CD4-positive, alpha-beta T cell (primary cell): ENCODE data around the gene SNAPC4. TPM values are rescaled to one million over a fixed set of nuclear protein-coding genes. Genes with fewer than 3 reads are reported as not detected.

Experiments used
- ATAC-seq: fragments of 200-7000 bp; cut with Tn5 transposase; one replicate; pipeline ENCODE4 v1.10.0; 2022; ENCODE audit warnings: mild to moderate bottlenecking; ENCODE audit not compliant: poor library complexity
- CTCF ChIA-PET: fragments of 350-600 bp; sonication (Branson Sonifier 250); formaldehyde crosslinking; loops from one replicate; lab custom pipeline; 2021; ENCODE audit warnings: antibody characterized with exemption, inconsistent platforms; lab: Charles Lee
- POLR2A ChIA-PET: fragments of 350-600 bp; sonication (Branson Sonifier 250); formaldehyde crosslinking; loops from one replicate; lab custom pipeline; 2021; ENCODE audit warnings: antibody characterized with exemption, inconsistent platforms; lab: Charles Lee
- DNase-seq, 14 experiments: peaks; one replicate each; pipeline ENCODE4 v3.0.0-alpha.2; 2013 to 2020; ENCODE audit warnings: mixed read lengths in 2 of 14
- H3K27ac ChIP-seq, 2 donors: one replicate each; pipeline versions ENCODE4 v1.5.1 to v1.7.0; 2013; ENCODE audit warnings: low read length in 2 of 2, low read depth in 1 of 2, mild to moderate bottlenecking in 1 of 2
- H3K27me3 ChIP-seq, 2 experiments: 1 replicate in 1 of 2; 2 replicates in 1 of 2; pipeline versions ENCODE4 v1.6.1 to v1.7.0; 2013; ENCODE audit warnings: low read length in 2 of 2, control low read depth in 1 of 2, mild to moderate bottlenecking in 1 of 2, moderate library complexity in 1 of 2; ENCODE audit not compliant: insufficient read depth in 2 of 2, control insufficient read depth in 1 of 2
- H3K36me3 ChIP-seq: one replicate; pipeline ENCODE4 v1.6.1; 2013; ENCODE audit warnings: low read length, control low read depth; ENCODE audit not compliant: insufficient read depth
- H3K4me1 ChIP-seq: one replicate; pipeline ENCODE4 v1.6.1; 2013; ENCODE audit warnings: low read length, control low read depth; ENCODE audit not compliant: insufficient read depth
- H3K4me3 ChIP-seq: one replicate; pipeline ENCODE4 v1.5.1; 2013; ENCODE audit warnings: mild to moderate bottlenecking, low read length, moderate library complexity
- H3K9me3 ChIP-seq, 2 experiments: 1 replicate in 1 of 2; 2 replicates in 1 of 2; pipeline versions ENCODE4 v1.6.1 to v1.7.0; 2013; ENCODE audit warnings: low read length in 2 of 2, mild to moderate bottlenecking in 2 of 2, control low read depth in 1 of 2, moderate library complexity in 1 of 2; ENCODE audit not compliant: control insufficient read depth in 1 of 2, insufficient read depth in 1 of 2
- H3K27ac Mint-ChIP-seq: one replicate; pipeline ENCODE4 v1.8.0; 2020; ENCODE audit warnings: mixed read lengths
- H3K27me3 Mint-ChIP-seq: one replicate; pipeline ENCODE4 v1.8.0; 2021; ENCODE audit warnings: mixed read lengths
- H3K36me3 Mint-ChIP-seq: one replicate; pipeline ENCODE4 v1.8.0; 2021; ENCODE audit warnings: low read depth, mixed read lengths
- H3K4me1 Mint-ChIP-seq: one replicate; pipeline ENCODE4 v1.8.0; 2021; ENCODE audit warnings: low read depth, mixed read lengths
- H3K4me3 Mint-ChIP-seq: one replicate; pipeline ENCODE4 v1.8.0; 2020; ENCODE audit warnings: mild to moderate bottlenecking, mixed read lengths
- H3K9me3 Mint-ChIP-seq: one replicate; pipeline ENCODE4 v1.8.0; 2020; ENCODE audit warnings: mixed read lengths
- intact Hi-C, 2 experiments: fragments of 100-400 bp; cut with DNase I in 1 of 2; cut with micrococcal nuclease in 1 of 2; formaldehyde crosslinking; loops; one replicate each; pipeline versions ENCODE4 v1.15.1 to v1.9.0; 2023 to 2025; cut with DNase I, micrococcal nuclease
- total RNA-seq, 174 experiments: library from RNA in 2 of 174; stranded (reverse) in 2 of 174; gene quantifications; one replicate each; pipeline ENCODE4 v1.2.3 and lab custom pipeline; 2021 to 2026
- TF ChIP-seq, protein P1 (sequence below): fragments of 200-600 bp; IDR thresholded peaks from one replicate; pipeline ENCODE4 v1.8.0; 2022; ENCODE audit warnings: antibody characterized with exemption, mild to moderate bottlenecking

The SNAPC4 gene
- total RNA-seq, 2 experiments from 2014 or later, result 7.7 to 8.0 TPM

DNA sequence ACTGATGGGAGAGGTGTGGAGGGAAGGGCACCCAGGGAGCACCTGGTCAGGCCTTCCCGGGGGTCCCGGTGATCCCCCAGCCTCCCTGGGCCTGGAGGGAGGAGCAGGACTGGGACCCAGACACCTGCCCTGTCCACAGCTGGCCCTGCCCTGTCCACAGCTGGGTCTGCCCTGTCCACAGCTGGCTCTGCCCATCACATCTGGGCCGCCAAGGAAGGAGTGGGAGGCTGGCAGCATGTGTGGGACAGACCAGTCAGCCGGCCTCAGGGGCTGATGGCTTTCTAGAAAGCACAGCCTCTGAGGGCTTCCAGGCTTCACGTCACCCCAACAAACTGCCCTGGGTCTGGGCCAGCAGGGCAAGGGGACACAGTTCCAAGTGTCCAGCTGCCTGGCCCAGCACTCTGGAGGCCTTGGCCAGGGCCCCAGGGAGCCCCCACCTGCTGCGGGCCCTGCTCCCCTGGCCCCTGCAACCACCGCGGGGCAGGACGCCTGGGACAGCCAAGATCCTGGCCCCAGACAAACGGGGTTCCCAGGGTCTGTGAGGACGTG, 48.6 kb downstream of the SNAPC4 start:
- Histone ChIP-seq H3K27me3 (no peaks in the 10 kb centered on the region), H3K36me3 (no peaks in the 10 kb centered on the region), H3K4me1 (no peaks in the 10 kb centered on the region), H3K9me3 (no peaks in the 10 kb centered on the region), H3K4me3 (no peak overlapping the region), H3K27ac (no peak overlapping the region)
- Mint-ChIP-seq H3K36me3 (no peaks in the 10 kb centered on the region), H3K4me3 (no peak overlapping the region), H3K9me3 (no peaks in the 10 kb centered on the region), H3K27ac (no peak overlapping the region), H3K4me1 (no peaks in the 10 kb centered on the region), H3K27me3 (no peaks in the 10 kb centered on the region)
- intact Hi-C loops, result no loop called here
- TF ChIP-seq, protein P1, sequence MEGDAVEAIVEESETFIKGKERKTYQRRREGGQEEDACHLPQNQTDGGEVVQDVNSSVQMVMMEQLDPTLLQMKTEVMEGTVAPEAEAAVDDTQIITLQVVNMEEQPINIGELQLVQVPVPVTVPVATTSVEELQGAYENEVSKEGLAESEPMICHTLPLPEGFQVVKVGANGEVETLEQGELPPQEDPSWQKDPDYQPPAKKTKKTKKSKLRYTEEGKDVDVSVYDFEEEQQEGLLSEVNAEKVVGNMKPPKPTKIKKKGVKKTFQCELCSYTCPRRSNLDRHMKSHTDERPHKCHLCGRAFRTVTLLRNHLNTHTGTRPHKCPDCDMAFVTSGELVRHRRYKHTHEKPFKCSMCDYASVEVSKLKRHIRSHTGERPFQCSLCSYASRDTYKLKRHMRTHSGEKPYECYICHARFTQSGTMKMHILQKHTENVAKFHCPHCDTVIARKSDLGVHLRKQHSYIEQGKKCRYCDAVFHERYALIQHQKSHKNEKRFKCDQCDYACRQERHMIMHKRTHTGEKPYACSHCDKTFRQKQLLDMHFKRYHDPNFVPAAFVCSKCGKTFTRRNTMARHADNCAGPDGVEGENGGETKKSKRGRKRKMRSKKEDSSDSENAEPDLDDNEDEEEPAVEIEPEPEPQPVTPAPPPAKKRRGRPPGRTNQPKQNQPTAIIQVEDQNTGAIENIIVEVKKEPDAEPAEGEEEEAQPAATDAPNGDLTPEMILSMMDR, result no peak
- CTCF ChIA-PET, result no interaction called here
- ATAC-seq (no peak), DNase-seq (no peak)
- POLR2A ChIA-PET, result no interaction called here

Other genes starting within 250 kb of the SNAPC4 start
- gene LHX3, start 195.0 kb downstream of the SNAPC4 start, total RNA-seq, result under 1 TPM; 0.11 to 0.16 TPM
- gene QSOX2, start 154.4 kb downstream of the SNAPC4 start, total RNA-seq, result 10 to 100 TPM; 14.4 TPM
- gene CCDC187, start 96.1 kb downstream of the SNAPC4 start, total RNA-seq, result not detected
- 1 to 10 TPM; 7.7 to 8.6 TPM for gene GPSM1, start 72.6 kb downstream of the SNAPC4 start, total RNA-seq
- gene DNLZ, start 36.4 kb downstream of the SNAPC4 start, total RNA-seq, result 10 to 100 TPM; 15.4 to 17.0 TPM
- under 1 TPM; 0.36 to 0.64 TPM for gene CARD9, start 26.5 kb downstream of the SNAPC4 start, total RNA-seq
- 10 to 100 TPM; 37.7 to 43.2 TPM for gene ENTR1, start 10.4 kb upstream of the SNAPC4 start, total RNA-seq
- 100 to 1,000 TPM; 107 to 109 TPM for gene PMPCA, start 10.5 kb upstream of the SNAPC4 start, total RNA-seq
- 10 to 100 TPM; 17.2 to 19.4 TPM for gene INPP5E, start 39.7 kb upstream of the SNAPC4 start, total RNA-seq
- gene SEC16A, start 82.9 kb upstream of the SNAPC4 start, total RNA-seq, result 10 to 100 TPM; 73.0 to 75.0 TPM
- 10 to 100 TPM; 30.8 to 34.2 TPM for gene NOTCH1, start 145.9 kb upstream of the SNAPC4 start, total RNA-seq